H1 (cell line): ENCODE measurements around the gene STX12. TPM values are rescaled to one million over a fixed set of nuclear protein-coding genes. Genes with fewer than 3 reads are reported as not detected.

ENCODE experiments used
- CTCF ChIA-PET: fragments of 300-600 bp; sonication (Branson Sonifier 250); formaldehyde crosslinking; loops from one replicate; lab custom pipeline; 2021; ENCODE audit not compliant: partially characterized antibody; lab: Charles Lee
- POLR2A ChIA-PET: fragments of 300-600 bp; sonication (Branson Sonifier 250); formaldehyde crosslinking; loops from one replicate; lab custom pipeline; 2021; ENCODE audit warnings: inconsistent platforms; ENCODE audit not compliant: partially characterized antibody; lab: Charles Lee
- DNase-seq, 2 experiments: peaks; one replicate each; pipeline versions ENCODE4 v3.0.0 to v3.0.0-alpha.2; 2010 to 2022; ENCODE audit warnings: low spot score in 2 of 2, low read depth in 1 of 2, mixed read lengths in 1 of 2
- FAIRE-seq: peaks from 2 replicates; lab custom pipeline; 2011; peaks lifted over from hg19 to GRCh38; lab: Jason Lieb, UNC
- H2AFZ ChIP-seq: 2 replicates; pipeline ENCODE4 v1.8.1; 2012; ENCODE audit warnings: low read length, inconsistent platforms
- H2AK5ac ChIP-seq: 2 replicates; pipeline ENCODE4 v1.6.1; 2013; ENCODE audit warnings: low read depth, low read length
- H2BK120ac ChIP-seq: replicated peaks from 2 replicates; pipeline ENCODE3; 2013; ENCODE audit warnings: low read depth, low read length, inconsistent platforms
- H2BK12ac ChIP-seq: 2 replicates; pipeline ENCODE4 v1.6.1; 2013; ENCODE audit warnings: low read depth, low read length
- H2BK15ac ChIP-seq: 2 replicates; pipeline ENCODE4 v1.6.1; 2013; ENCODE audit warnings: low read length
- H2BK20ac ChIP-seq: 2 replicates; pipeline ENCODE4 v1.6.1; 2013; ENCODE audit warnings: low read length
- H2BK5ac ChIP-seq: 2 replicates; pipeline ENCODE4 v1.6.1; 2013; ENCODE audit warnings: low read depth, low read length
- H3K14ac ChIP-seq: 2 replicates; pipeline ENCODE4 v1.6.1; 2013; ENCODE audit warnings: inconsistent platforms; ENCODE audit not compliant: insufficient read length
- H3K18ac ChIP-seq: 2 replicates; pipeline ENCODE4 v1.6.1; 2013; ENCODE audit warnings: low read length; ENCODE audit errors: extremely low read depth
- H3K23ac ChIP-seq: 2 replicates; pipeline ENCODE4 v1.6.1; 2013; ENCODE audit warnings: inconsistent platforms; ENCODE audit not compliant: insufficient read length
- H3K23me2 ChIP-seq: 2 replicates; pipeline ENCODE4 v1.6.1; 2013; ENCODE audit warnings: low read depth, low read length
- H3K27ac ChIP-seq: 2 replicates; pipeline ENCODE4 v1.6.1; 2011; ENCODE audit warnings: low read depth, low read length, inconsistent platforms
- H3K27me3 ChIP-seq, 4 experiments: replicated peaks in 1 of 4; 1 replicate in 1 of 4; 2 replicates in 3 of 4; pipeline versions ENCODE4 v1.6.1 to v1.8.1; 2011 to 2013; ENCODE audit warnings: low read length in 3 of 4, mild to moderate bottlenecking in 3 of 4, inconsistent platforms in 2 of 4, mixed read lengths in 2 of 4, moderate library complexity in 1 of 4; ENCODE audit not compliant: control insufficient read depth in 3 of 4, insufficient read depth in 3 of 4; ENCODE audit errors: extremely low read depth in 1 of 4
- H3K36me3 ChIP-seq, 4 experiments: 2 replicates each; pipeline versions ENCODE4 v1.6.1 to v1.8.1; 2011 to 2013; ENCODE audit warnings: mild to moderate bottlenecking in 4 of 4, low read length in 3 of 4, moderate library complexity in 2 of 4, control low read depth in 1 of 4, inconsistent platforms in 1 of 4; ENCODE audit not compliant: insufficient read depth in 4 of 4, control insufficient read depth in 2 of 4
- H3K4ac ChIP-seq: replicated peaks from 2 replicates; pipeline ENCODE3; 2013; ENCODE audit warnings: low read length, low read depth, mixed read lengths, inconsistent platforms; ENCODE audit not compliant: insufficient read length
- H3K4me1 ChIP-seq, 4 experiments: replicated peaks in 1 of 4; 1 replicate in 1 of 4; 2 replicates in 3 of 4; pipeline versions ENCODE4 v1.6.1 to v1.8.1; 2011 to 2013; ENCODE audit warnings: low read length in 3 of 4, inconsistent platforms in 2 of 4, mixed read lengths in 1 of 4; ENCODE audit not compliant: insufficient read depth in 4 of 4, control insufficient read depth in 3 of 4
- H3K4me2 ChIP-seq, 2 experiments: 2 replicates each; pipeline versions ENCODE4 v1.6.1 to v1.8.1; 2011 to 2013; ENCODE audit warnings: low read depth in 2 of 2, low read length in 2 of 2, control low read depth in 1 of 2, inconsistent platforms in 1 of 2, mild to moderate bottlenecking in 1 of 2; ENCODE audit not compliant: insufficient read depth in 1 of 2
- H3K4me3 ChIP-seq, 4 experiments: fragments of 200-600, 300-600 bp in 1 of 4; sonication (generic), shearing (Covaris generic), sonication (Bioruptor Twin) in 1 of 4; 2 replicates each; pipeline versions ENCODE4 v1.5.1 to v1.8.1; 2011 to 2016; ENCODE audit warnings: low read length in 4 of 4, low read depth in 3 of 4, control low read depth in 2 of 4, inconsistent platforms in 2 of 4, mild to moderate bottlenecking in 2 of 4, mixed read lengths in 1 of 4, moderate library complexity in 1 of 4; ENCODE audit not compliant: insufficient read depth in 2 of 4; ENCODE audit errors: extremely low read depth in 1 of 4
- H3K56ac ChIP-seq: replicated peaks from 2 replicates; pipeline ENCODE3; 2013; ENCODE audit warnings: low read depth, mild to moderate bottlenecking, mixed read lengths, low read length, inconsistent platforms; ENCODE audit not compliant: insufficient read length
- H3K79me1 ChIP-seq: 2 replicates; pipeline ENCODE4 v1.6.1; 2013; ENCODE audit warnings: low read depth, low read length, control low read depth
- H3K79me2 ChIP-seq, 2 experiments: 2 replicates each; pipeline versions ENCODE4 v1.6.1 to v1.8.1; 2012 to 2013; ENCODE audit warnings: low read length in 2 of 2, mild to moderate bottlenecking in 2 of 2, inconsistent platforms in 1 of 2; ENCODE audit not compliant: insufficient read depth in 2 of 2, control insufficient read depth in 1 of 2
- H3K9ac ChIP-seq, 4 experiments: replicated peaks in 1 of 4; 1 replicate in 1 of 4; 2 replicates in 3 of 4; pipeline versions ENCODE4 v1.6.1 to v1.8.1; 2011 to 2013; ENCODE audit warnings: low read depth in 3 of 4, low read length in 3 of 4, control low read depth in 2 of 4, mild to moderate bottlenecking in 2 of 4, moderate library complexity in 2 of 4, inconsistent platforms in 1 of 4; ENCODE audit errors: extremely low read depth in 1 of 4
- H3K9me3 ChIP-seq, 2 experiments: 2 replicates each; pipeline versions ENCODE4 v1.6.1 to v1.8.1; 2012 to 2013; ENCODE audit warnings: mild to moderate bottlenecking in 2 of 2, moderate library complexity in 2 of 2, control low read depth in 1 of 2, inconsistent platforms in 1 of 2, low read depth in 1 of 2, low read length in 1 of 2, mixed read lengths in 1 of 2; ENCODE audit not compliant: insufficient read depth in 2 of 2
- H4K20me1 ChIP-seq, 2 experiments: replicated peaks in 1 of 2; 2 replicates each; pipeline versions ENCODE3 to v1.8.1; 2011 to 2013; ENCODE audit warnings: inconsistent platforms in 2 of 2, low read length in 2 of 2, mild to moderate bottlenecking in 1 of 2; ENCODE audit not compliant: insufficient read depth in 2 of 2, control insufficient read depth in 1 of 2
- H4K5ac ChIP-seq: 2 replicates; pipeline ENCODE4 v1.6.1; 2013; ENCODE audit warnings: low read length, low read depth, mixed read lengths, inconsistent platforms; ENCODE audit not compliant: insufficient read length
- H4K8ac ChIP-seq: 2 replicates; pipeline ENCODE4 v1.8.0; 2013; ENCODE audit warnings: mild to moderate bottlenecking, moderate library complexity, low read length, inconsistent platforms; ENCODE audit not compliant: insufficient read depth; ENCODE audit errors: extremely low read depth
- H4K91ac ChIP-seq: replicated peaks from 2 replicates; pipeline ENCODE3; 2013; ENCODE audit warnings: low read length, mixed read lengths, inconsistent platforms; ENCODE audit not compliant: insufficient read length
- BCL11A ChIP-seq, 2 experiments: IDR thresholded peaks; one replicate each; pipeline ENCODE4 v1.6.1; 2011; ENCODE audit warnings: low read depth in 2 of 2, low read length in 2 of 2, mild to moderate bottlenecking in 2 of 2
- CBX5 ChIP-seq: fragments of 300-800, 300-1000 bp; sonication (generic); IDR thresholded peaks from 2 replicates; pipeline ENCODE4 v1.7.1; 2016; ENCODE audit warnings: antibody characterized with exemption, low read length, low read depth
- EP300 ChIP-seq, 2 experiments: IDR thresholded peaks; 1 replicate in 1 of 2; 2 replicates in 1 of 2; pipeline ENCODE4 v1.6.1; 2011 to 2012; ENCODE audit warnings: low read depth in 2 of 2, low read length in 2 of 2, mild to moderate bottlenecking in 2 of 2, borderline replicate concordance in 1 of 2, inconsistent platforms in 1 of 2, moderate library complexity in 1 of 2
- HDAC2 ChIP-seq, 2 experiments: fragments of 300-600 bp in 1 of 2; sonication (generic) in 1 of 2; IDR thresholded peaks; 2 replicates each; pipeline ENCODE4 v1.6.1; 2011 to 2012; ENCODE audit warnings: low read depth in 2 of 2, low read length in 2 of 2, mild to moderate bottlenecking in 2 of 2, moderate library complexity in 2 of 2, borderline replicate concordance in 1 of 2, inconsistent platforms in 1 of 2
- HDAC6 ChIP-seq: IDR thresholded peaks from one replicate; pipeline ENCODE4 v1.7.1; 2012; ENCODE audit warnings: low read depth, mild to moderate bottlenecking, inconsistent platforms, low read length, moderate library complexity
- POLR2AphosphoS5 ChIP-seq: IDR thresholded peaks from 2 replicates; pipeline ENCODE4 v1.6.1; 2011; ENCODE audit warnings: low read depth, low read length
- POU5F1 ChIP-seq: IDR thresholded peaks from 2 replicates; pipeline ENCODE4 v1.6.1; 2011; ENCODE audit warnings: low read depth, mild to moderate bottlenecking, low read length, moderate library complexity
- RBBP5 ChIP-seq: IDR thresholded peaks from 2 replicates; pipeline ENCODE4 v1.7.1; 2012; ENCODE audit warnings: low read depth, mild to moderate bottlenecking, inconsistent platforms, low read length, moderate library complexity, borderline replicate concordance
- SIN3A ChIP-seq, 2 experiments: IDR thresholded peaks in 1 of 2; conservative IDR thresholded peaks in 1 of 2; 2 replicates each; pipeline ENCODE4 v1.6.1; 2011 to 2012; ENCODE audit warnings: low read length in 2 of 2, improper control_type of control experiment in 1 of 2, low read depth in 1 of 2, mild to moderate bottlenecking in 1 of 2
- TBP ChIP-seq: IDR thresholded peaks from 2 replicates; pipeline ENCODE4 v1.6.1; 2011; ENCODE audit warnings: low read depth, low read length, improper control_type of control experiment
- YY1 ChIP-seq: IDR thresholded peaks from 2 replicates; pipeline ENCODE4 v1.6.1; 2011; ENCODE audit warnings: low read depth, mild to moderate bottlenecking, low read length
- ZNF274 ChIP-seq: IDR thresholded peaks from 2 replicates; pipeline ENCODE4 v1.7.0; 2012; ENCODE audit warnings: low read length, borderline replicate concordance; ENCODE audit errors: extremely low read depth
- WGBS, 2 experiments: shearing (Covaris generic) in 1 of 2; methylation state at CpG; one replicate each; pipeline versions ENCODE4 v1.1.6 to v1.1.7; 2013 to 2015; ENCODE audit warnings: low lambda C conversion rate in 2 of 2, mixed read lengths in 2 of 2, inconsistent platforms in 1 of 2, low coverage in 1 of 2, missing lambda C conversion rate in 1 of 2; ENCODE audit not compliant: insufficient replicate concordance in 2 of 2, insufficient coverage in 1 of 2, insufficient read length in 1 of 2; ENCODE audit errors: extremely low coverage in 1 of 2, missing lambda C conversion rate in 1 of 2; 5-methylcytosine and 5-hydroxymethylcytosine counted together
- polyA plus RNA-seq, 7 experiments: library from polyadenylated mRNA; depleted of rRNA in 3 of 7; stranded (reverse) in 5 of 7; unstranded in 2 of 7; fragments of >200 nt in 5 of 7; fragments of 200-250 nt in 2 of 7; gene quantifications; 1 replicate in 5 of 7; 2 replicates in 1 of 7; 4 replicates in 1 of 7; pipeline versions ENCODE4 v1.2.1 to v1.2.3, GENCODE V29; 2011 to 2013; ENCODE audit warnings: missing spikeins in 2 of 7, mixed read lengths in 2 of 7
- total RNA-seq: library from RNA; stranded (reverse); fragmentation: NEBNext Ultra II Directional; extraction: Animal tissue kit (Norgen Biotek cat#: 25700); gene quantifications from 2 replicates; pipeline ENCODE4 v1.2.1, GENCODE V29; 2021

STX12 gene
- total and polyA plus RNA-seq, 2 of the 8 experiments (the other 6 are each of a cell fraction or from before 2014, with no cell fraction given) = 3.7 to 11.0 TPM

DNA sequence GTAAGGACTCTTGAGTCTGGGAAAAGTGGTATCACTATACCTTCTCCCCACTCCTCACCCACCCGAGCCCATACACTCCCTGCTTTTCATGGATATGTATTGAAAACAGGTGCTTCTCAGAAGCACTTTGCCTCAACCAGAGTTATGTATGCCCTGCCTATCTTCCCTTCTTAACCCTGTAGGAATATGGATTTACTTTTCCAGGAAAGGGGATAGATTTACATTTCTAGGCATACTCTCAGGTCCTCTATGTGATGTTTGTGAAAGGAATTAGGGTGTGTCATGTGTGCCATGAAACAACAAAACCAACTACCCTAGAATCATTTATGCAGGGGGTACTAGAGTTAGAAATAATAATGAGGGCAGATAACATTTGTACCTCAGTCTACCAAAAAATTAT lies 11.0 kb upstream of the STX12 start:
- Histone ChIP-seq H3K14ac (no peak overlapping the region), H3K79me2 (no peaks in the 10 kb centered on the region), H4K91ac (no peak overlapping the region), H3K27ac (no peak overlapping the region), H4K20me1 (no peaks in the 10 kb centered on the region), H2BK12ac (no peak overlapping the region), H3K9me3 (no peaks in the 10 kb centered on the region), H3K9ac (no peak overlapping the region), H3K36me3 (peaks cover 0 to 14% (median 5%) of the 10 kb centered on the region in 4 experiments; a peak in 4 of 8 replicates), H2BK120ac (no peak overlapping the region), H2AFZ (no peak overlapping the region), H3K23me2 (no peaks in the 10 kb centered on the region), H3K79me1 (no peaks in the 10 kb centered on the region), H3K27me3 (no peaks in the 10 kb centered on the region), H4K5ac (no peak overlapping the region), H3K4ac (no peak overlapping the region), H3K4me3 (no peak overlapping the region), H3K4me1 (no peaks in the 10 kb centered on the region), H3K18ac (no peak overlapping the region), H2AK5ac (no peak overlapping the region), H3K23ac (no peak overlapping the region), H2BK5ac (no peak overlapping the region), H2BK20ac (no peak overlapping the region), H3K56ac (no peak overlapping the region), H4K8ac (no peak overlapping the region), H2BK15ac (no peak overlapping the region), H3K4me2 (no peak overlapping the region)
- TF ChIP-seq BCL11A (IDR thresholded peaks at IDR 0.05; ENCODE audit: low read depth in 2 of 2, low read length in 2 of 2) (no peak), HDAC6 (no peak), TBP (no peak), SIN3A (conservative IDR thresholded peaks at IDR 0.05 in 1 of 2, IDR thresholded peaks at IDR 0.05 in 1 of 2; ENCODE audit: low read depth in 1 of 2, low read length in 2 of 2) (no peak), CBX5 (no peak), HDAC2 (IDR thresholded peaks at IDR 0.05; ENCODE audit: borderline replicate concordance in 1 of 2, low read depth in 2 of 2, low read length in 2 of 2) (no peak), ZNF274 (no peak), YY1 (no peak), POU5F1 (no peak), EP300 (IDR thresholded peaks at IDR 0.05; ENCODE audit: borderline replicate concordance in 1 of 2, low read depth in 2 of 2, low read length in 2 of 2) (no peak), POLR2AphosphoS5 (no peak), RBBP5 (no peak)
- FAIRE-seq (no peak), DNase-seq (no peak)
- WGBS, 2 experiments = 95% methylated on average over 1 of the region's 1 CpG; no CpG with 5 or more reads in 1 of the 2 experiments
- ChIA-PET POLR2A (no interaction called here), CTCF (no interaction called here)
